DMS114 treated with DMSO at 0.1 percent for 48 hours (cell line): ENCODE measurements around the gene UBA7.
A peak's percentile ranks its signal among the peaks of the same experiment; 100 is the strongest.
"Not testable (repeated sequence)": the region's sequence is repeated elsewhere in the genome, so short reads cannot be mapped to it uniquely, and the experiment has no call there.

Experiments
- DNase-seq: peaks from one replicate; lab custom pipeline; 2025; ENCODE audit not compliant: unreplicated experiment; lab: John Stamatoyannopoulos, UW

Gene UBA7

GRCh38 chr3:49786357-49787181, 27.2 kb downstream of the UBA7 start, which contains the start of gene IP6K1:
TSS of gene IP6K1 (minus strand) at chr3:49786542. CDS start at chr3:49748040, 38,502 bp downstream.
- DNase-seq: peak; percentile 98

GRCh38 chr3:49785565-49786356, 28.0 kb downstream of the UBA7 start:
- DNase-seq: no peak

GRCh38 chr3:49782277-49782676, 31.5 kb downstream of the UBA7 start:
- DNase-seq: not testable (repeated sequence)

- no peak for DNase-seq
Measured at GRCh38 chr3:49781415-49782199, 32.1 kb downstream of the UBA7 start.

- not testable (repeated sequence) for DNase-seq
Measured at GRCh38 chr3:49780975-49781365, 32.8 kb downstream of the UBA7 start.

GRCh38 chr3:49780080-49780974, 33.4 kb downstream of the UBA7 start:
- no peak for DNase-seq

GRCh38 chr3:49779358-49780079, 34.2 kb downstream of the UBA7 start:
- DNase-seq: no peak

- DNase-seq: not testable (repeated sequence)
Measured at GRCh38 chr3:49776101-49776500, 37.7 kb downstream of the UBA7 start.

- DNase-seq: no peak
Measured at GRCh38 chr3:49775538-49775937, 38.2 kb downstream of the UBA7 start.

GRCh38 chr3:49772703-49773102, 41.0 kb downstream of the UBA7 start:
- DNase-seq: no peak

GRCh38 chr3:49771340-49771938, 42.3 kb downstream of the UBA7 start:
- DNase-seq: no peak

GRCh38 chr3:49769926-49770325, 43.8 kb downstream of the UBA7 start:
- DNase-seq: no peak

- DNase-seq: no peak
Measured at GRCh38 chr3:49769286-49769915, 44.4 kb downstream of the UBA7 start.

GRCh38 chr3:49763981-49764380, 49.8 kb downstream of the UBA7 start:
- DNase-seq: no peak

- no peak for DNase-seq
Measured at GRCh38 chr3:49761661-49762060, 52.1 kb downstream of the UBA7 start.

GRCh38 chr3:49759226-49759625, 54.5 kb downstream of the UBA7 start:
- DNase-seq: no peak

GRCh38 chr3:49757197-49757596, 56.6 kb downstream of the UBA7 start:
- DNase-seq: no peak

- DNase-seq: no peak
Measured at GRCh38 chr3:49756036-49756435, 57.7 kb downstream of the UBA7 start.
